HepG2 (cell line): Measurements from ENCODE around the gene SERPINF2. TPM values are rescaled to one million over a fixed set of nuclear protein-coding genes. Genes with fewer than 3 reads are reported as not detected.

Source experiments
- ASH2L ChIP-seq: fragments of 300-600, 200-600 bp; sonication (generic); IDR thresholded peaks from 2 replicates; pipeline ENCODE4 v1.7.0; 2017; ENCODE audit warnings: low read depth, mild to moderate bottlenecking, moderate library complexity, mixed read lengths, low read length; ENCODE audit not compliant: insufficient read length
- CREM ChIP-seq, 2 experiments: sonication (generic) in 1 of 2; formaldehyde crosslinking in 1 of 2; IDR thresholded peaks; 2 replicates each; pipeline versions ENCODE4 v1.4.0 to v1.6.1; 2016 to 2020; ENCODE audit warnings: antibody characterized with exemption in 1 of 2, mild to moderate bottlenecking in 1 of 2, missing genetic modification reagents in 1 of 2
- FOXP1 ChIP-seq, 2 experiments: fragments of 450-650 bp in 1 of 2; IDR thresholded peaks; 2 replicates each; pipeline ENCODE4 v1.6.1; 2017 to 2018; ENCODE audit warnings: antibody characterized with exemption in 1 of 2
- KDM5A ChIP-seq: fragments of 200-600 bp; sonication (generic); IDR thresholded peaks from 2 replicates; pipeline ENCODE4 v1.7.0; 2018; ENCODE audit warnings: antibody characterized with exemption, mild to moderate bottlenecking, low read length, borderline replicate concordance
- MAFK ChIP-seq, 2 experiments: IDR thresholded peaks in 1 of 2; conservative IDR thresholded peaks in 1 of 2; 2 replicates each; pipeline ENCODE4 v1.6.1; 2011; ENCODE audit warnings: improper control_type of control experiment in 2 of 2, low read length in 2 of 2
- MED13 ChIP-seq: sonication (generic); formaldehyde crosslinking; IDR thresholded peaks from 2 replicates; pipeline ENCODE4 v1.5.0; 2020; ENCODE audit warnings: missing genetic modification reagents
- MIER2 ChIP-seq: IDR thresholded peaks from 2 replicates; pipeline ENCODE4 v1.6.1; 2016; ENCODE audit warnings: missing biosample characterization, missing genetic modification reagents
- THAP11 ChIP-seq: IDR thresholded peaks from 2 replicates; pipeline ENCODE4 v1.6.1; 2016; ENCODE audit warnings: missing biosample characterization, missing genetic modification reagents
- ZFX ChIP-seq: sonication (generic); formaldehyde crosslinking; IDR thresholded peaks from 2 replicates; pipeline ENCODE4 v1.4.0; 2020; ENCODE audit warnings: mild to moderate bottlenecking, low read depth, missing genetic modification reagents, moderate library complexity
- ZNF232 ChIP-seq: sonication (generic); formaldehyde crosslinking; IDR thresholded peaks from 2 replicates; pipeline ENCODE4 v1.4.0; 2020; ENCODE audit warnings: missing genetic modification reagents, borderline replicate concordance
- ZNF543 ChIP-seq: sonication (generic); formaldehyde crosslinking; IDR thresholded peaks from 2 replicates; pipeline ENCODE4 v1.4.0; 2020; ENCODE audit warnings: mild to moderate bottlenecking, missing genetic modification reagents
- polyA plus RNA-seq, 8 experiments: library from polyadenylated mRNA; depleted of rRNA in 3 of 8; stranded (reverse) in 7 of 8; unstranded in 1 of 8; fragments of >200 nt; fragmentation: Illumina TruSeq in 4 of 8; extraction: Trizol in 4 of 8; gene quantifications; 2 replicates each; pipeline versions ENCODE4 v1.2.1 to v1.2.3, GENCODE V29; 2011 to 2016; ENCODE audit warnings: low read depth in 4 of 8, missing spikeins in 1 of 8, mixed read lengths in 1 of 8; ENCODE audit not compliant: insufficient read depth in 1 of 8
- total RNA-seq, 5 experiments: library from RNA; depleted of rRNA; stranded (reverse); fragments of >200 nt; fragmentation: Illumina TruSeq; extraction: Trizol; gene quantifications; 2 replicates each; pipeline ENCODE4 v1.2.3, GENCODE V29; 2016; ENCODE audit warnings: low read depth in 1 of 5
- TF ChIP-seq, protein P1 (sequence below): sonication (generic); formaldehyde crosslinking; IDR thresholded peaks from 2 replicates; pipeline ENCODE4 v1.4.0; 2020; ENCODE audit warnings: mild to moderate bottlenecking, missing genetic modification reagents
- TF ChIP-seq, protein P2 (sequence below): IDR thresholded peaks from 2 replicates; pipeline ENCODE4 v1.6.1; 2016; ENCODE audit warnings: low read depth
- TF ChIP-seq, protein P3 (sequence below): sonication (generic); formaldehyde crosslinking; IDR thresholded peaks from 2 replicates; pipeline ENCODE4 v1.5.0; 2020; ENCODE audit warnings: mild to moderate bottlenecking, missing genetic modification reagents, borderline replicate concordance

SERPINF2 gene
- total and polyA plus RNA-seq, 2 of the 13 experiments (the other 11 are each of a cell fraction or from before 2014, with no cell fraction given) = 309 to 548 TPM

DNA sequence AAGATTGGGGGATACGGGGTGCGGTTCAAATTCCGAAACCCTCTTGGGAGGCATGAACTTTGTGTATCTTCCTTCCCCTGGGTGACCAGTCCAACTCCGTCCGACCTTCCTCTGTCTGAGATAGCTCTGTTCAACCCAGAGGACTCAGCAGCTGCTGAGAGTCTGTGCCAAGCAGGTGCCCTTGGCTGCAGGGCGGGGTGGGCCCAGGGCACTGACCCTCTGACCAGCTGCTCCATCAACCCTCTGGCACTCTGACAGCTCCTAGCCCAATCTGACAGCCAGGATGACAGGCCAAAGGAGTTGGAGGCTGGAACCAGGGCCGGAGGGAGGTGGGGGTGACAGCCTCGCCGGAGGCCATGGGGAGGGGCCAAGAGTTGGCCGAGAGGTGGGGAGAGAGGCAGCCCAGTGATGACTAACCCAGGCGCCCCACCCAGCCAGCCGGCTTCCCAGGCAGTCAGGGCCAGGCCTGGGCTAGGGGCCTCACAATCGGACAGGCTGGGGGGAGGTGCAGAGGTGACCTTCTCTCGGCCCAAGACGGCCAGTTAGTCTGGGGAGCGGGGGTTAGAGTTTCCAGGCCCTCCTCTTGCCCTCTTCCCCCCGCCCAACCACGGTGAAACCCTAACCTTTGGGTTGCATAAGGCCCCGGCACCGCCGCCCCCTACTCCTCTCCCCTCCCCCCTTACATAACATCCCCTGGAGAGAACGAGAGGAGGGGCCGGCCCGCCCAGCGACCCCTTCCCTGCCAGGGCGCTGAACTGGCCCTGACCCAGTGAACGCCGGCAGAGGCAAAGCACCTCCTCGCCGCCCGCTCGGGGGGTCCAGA is 27.5 kb upstream of the SERPINF2 start (continued):
- TF ChIP-seq THAP11 (CRISPR knock-in tag) = peak; percentile 60; the same call in 1 of the 2 replicates
- TF ChIP-seq, protein P1, sequence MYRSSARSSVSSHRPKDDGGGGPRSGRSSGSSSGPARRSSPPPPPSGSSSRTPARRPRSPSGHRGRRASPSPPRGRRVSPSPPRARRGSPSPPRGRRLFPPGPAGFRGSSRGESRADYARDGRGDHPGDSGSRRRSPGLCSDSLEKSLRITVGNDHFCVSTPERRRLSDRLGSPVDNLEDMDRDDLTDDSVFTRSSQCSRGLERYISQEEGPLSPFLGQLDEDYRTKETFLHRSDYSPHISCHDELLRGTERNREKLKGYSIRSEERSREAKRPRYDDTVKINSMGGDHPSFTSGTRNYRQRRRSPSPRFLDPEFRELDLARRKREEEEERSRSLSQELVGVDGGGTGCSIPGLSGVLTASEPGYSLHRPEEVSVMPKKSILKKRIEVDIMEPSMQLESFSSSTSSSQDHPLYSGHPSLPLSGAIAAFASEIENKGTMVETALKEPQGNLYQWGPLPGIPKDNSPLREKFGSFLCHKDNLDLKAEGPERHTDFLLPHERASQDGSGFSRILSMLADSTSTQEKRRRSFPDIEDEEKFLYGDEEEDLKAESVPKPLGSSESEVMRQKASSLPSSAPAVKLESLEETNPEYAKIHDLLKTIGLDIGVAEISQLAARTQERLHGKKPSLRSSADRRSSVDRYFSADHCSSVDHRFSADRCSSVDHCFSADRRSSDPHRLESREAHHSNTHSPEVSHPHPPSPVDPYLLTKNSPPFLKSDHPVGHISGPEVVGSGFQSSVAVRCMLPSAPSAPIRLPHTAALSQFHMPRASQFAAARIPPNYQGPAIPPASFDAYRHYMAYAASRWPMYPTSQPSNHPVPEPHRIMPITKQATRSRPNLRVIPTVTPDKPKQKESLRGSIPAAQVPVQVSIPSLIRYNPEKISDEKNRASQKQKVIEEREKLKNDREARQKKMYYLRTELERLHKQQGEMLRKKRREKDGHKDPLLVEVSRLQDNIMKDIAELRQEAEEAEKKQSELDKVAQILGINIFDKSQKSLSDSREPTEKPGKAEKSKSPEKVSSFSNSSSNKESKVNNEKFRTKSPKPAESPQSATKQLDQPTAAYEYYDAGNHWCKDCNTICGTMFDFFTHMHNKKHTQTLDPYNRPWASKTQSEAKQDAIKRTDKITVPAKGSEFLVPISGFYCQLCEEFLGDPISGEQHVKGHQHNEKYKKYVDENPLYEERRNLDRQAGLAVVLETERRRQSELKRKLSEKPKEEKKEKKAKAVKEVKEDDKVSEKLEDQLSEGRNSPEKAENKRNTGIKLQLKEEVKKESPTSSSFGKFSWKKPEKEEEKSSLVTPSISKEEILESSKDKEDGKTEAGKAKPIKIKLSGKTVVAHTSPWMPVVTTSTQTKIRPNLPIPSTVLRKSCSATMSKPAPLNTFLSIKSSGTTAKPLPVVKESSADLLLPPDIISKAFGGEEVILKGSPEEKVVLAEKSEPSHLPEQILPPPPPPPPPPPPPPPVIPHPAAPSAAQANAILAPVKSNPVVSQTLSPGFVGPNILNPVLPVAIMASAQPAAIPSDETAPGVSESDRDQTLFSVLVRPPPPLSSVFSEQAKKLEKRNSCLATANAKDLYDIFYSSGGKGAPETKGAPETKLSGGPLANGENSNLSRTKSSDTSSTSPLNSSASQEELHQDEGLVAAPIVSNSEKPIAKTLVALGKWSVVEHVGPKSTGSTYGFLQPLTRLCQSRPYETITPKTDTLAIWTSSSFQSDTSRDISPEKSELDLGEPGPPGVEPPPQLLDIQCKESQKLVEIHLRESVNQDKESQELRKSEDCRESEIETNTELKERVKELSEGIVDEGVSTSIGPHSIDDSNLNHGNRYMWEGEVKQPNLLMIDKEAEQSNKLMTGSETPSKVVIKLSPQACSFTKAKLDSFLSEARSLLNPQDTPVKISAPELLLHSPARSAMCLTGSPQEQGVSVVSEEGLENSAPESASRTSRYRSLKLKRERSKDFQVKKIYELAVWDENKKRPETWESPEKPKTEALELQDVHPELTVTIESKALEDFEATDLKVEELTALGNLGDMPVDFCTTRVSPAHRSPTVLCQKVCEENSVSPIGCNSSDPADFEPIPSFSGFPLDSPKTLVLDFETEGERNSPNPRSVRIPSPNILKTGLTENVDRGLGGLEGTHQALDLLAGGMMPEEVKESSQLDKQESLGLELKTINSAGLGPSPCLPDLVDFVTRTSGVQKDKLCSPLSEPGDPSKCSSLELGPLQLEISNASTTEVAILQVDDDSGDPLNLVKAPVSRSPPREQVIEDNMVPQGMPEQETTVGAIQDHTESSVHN = no peak
- TF ChIP-seq ZNF543 (CRISPR knock-in tag) = peak; percentile 70
- peak; percentile 66 for TF ChIP-seq ASH2L
- peak; percentile 50 for TF ChIP-seq KDM5A
- TF ChIP-seq MIER2 = no peak
- no peak for TF ChIP-seq FOXP1 (IDR thresholded peaks at IDR 0.05)
- TF ChIP-seq FOXP1 (CRISPR knock-in tag; IDR thresholded peaks at IDR 0.05) = no peak
- no peak; the same call in 1 of the 2 replicates for TF ChIP-seq MED13 (CRISPR knock-in tag)
- TF ChIP-seq, protein P2, sequence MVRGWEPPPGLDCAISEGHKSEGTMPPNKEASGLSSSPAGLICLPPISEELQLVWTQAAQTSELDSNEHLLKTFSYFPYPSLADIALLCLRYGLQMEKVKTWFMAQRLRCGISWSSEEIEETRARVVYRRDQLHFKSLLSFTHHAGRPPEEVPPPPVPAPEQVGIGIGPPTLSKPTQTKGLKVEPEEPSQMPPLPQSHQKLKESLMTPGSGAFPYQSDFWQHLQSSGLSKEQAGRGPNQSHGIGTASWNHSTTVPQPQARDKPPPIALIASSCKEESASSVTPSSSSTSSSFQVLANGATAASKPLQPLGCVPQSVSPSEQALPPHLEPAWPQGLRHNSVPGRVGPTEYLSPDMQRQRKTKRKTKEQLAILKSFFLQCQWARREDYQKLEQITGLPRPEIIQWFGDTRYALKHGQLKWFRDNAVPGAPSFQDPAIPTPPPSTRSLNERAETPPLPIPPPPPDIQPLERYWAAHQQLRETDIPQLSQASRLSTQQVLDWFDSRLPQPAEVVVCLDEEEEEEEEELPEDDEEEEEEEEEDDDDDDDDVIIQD (CRISPR knock-in tag) = no peak
- no peak for TF ChIP-seq CREM (IDR thresholded peaks at IDR 0.05)
- TF ChIP-seq CREM (CRISPR knock-in tag; IDR thresholded peaks at IDR 0.05) = no peak
- TF ChIP-seq, protein P3, sequence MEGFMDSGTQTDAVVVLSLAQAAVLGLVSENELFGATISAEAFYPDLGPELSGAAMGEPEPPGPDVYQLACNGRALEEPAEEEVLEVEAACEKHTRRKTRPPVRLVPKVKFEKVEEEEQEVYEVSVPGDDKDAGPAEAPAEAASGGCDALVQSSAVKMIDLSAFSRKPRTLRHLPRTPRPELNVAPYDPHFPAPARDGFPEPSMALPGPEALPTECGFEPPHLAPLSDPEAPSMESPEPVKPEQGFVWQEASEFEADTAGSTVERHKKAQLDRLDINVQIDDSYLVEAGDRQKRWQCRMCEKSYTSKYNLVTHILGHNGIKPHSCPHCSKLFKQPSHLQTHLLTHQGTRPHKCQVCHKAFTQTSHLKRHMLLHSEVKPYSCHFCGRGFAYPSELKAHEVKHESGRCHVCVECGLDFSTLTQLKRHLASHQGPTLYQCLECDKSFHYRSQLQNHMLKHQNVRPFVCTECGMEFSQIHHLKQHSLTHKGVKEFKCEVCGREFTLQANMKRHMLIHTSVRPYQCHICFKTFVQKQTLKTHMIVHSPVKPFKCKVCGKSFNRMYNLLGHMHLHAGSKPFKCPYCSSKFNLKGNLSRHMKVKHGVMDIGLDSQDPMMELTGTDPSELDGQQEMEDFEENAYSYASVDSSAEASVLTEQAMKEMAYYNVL (CRISPR knock-in tag) = no peak
- no peak for TF ChIP-seq ZNF232 (CRISPR knock-in tag)
- TF ChIP-seq MAFK (conservative IDR thresholded peaks at IDR 0.05 in 1 of 2, IDR thresholded peaks at IDR 0.05 in 1 of 2; ENCODE audit: low read length in 2 of 2) = no peak
- peak; percentile 3; the same call in 1 of the 2 replicates for TF ChIP-seq ZFX (CRISPR knock-in tag)
